Natural killer cell treated with Interleukin-12 subunit alpha and Interleukin-12 subunit beta and Interleukin-15 and Interleukin-18, amount 100 ng/mL, for 72 hours (primary cell): ENCODE results near the gene ANKRD44. TPM values are rescaled to one million over a fixed set of nuclear protein-coding genes. Genes with fewer than 3 reads are reported as not detected.

Experiments used
- ATAC-seq, 2 donors: fragments of 150-1000 bp; cut with Tn5 transposase in 1 of 2; sonication (Bioruptor Pico), chemical (Tn5 transposase) in 1 of 2; 2 replicates each; pipeline ENCODE4 v1.10.0; 2021
- DNase-seq: peaks from one replicate; pipeline ENCODE4 v3.0.0; 2022; ENCODE audit warnings: low spot score
- H3K27ac Mint-ChIP-seq, 2 donors: 1 replicate in 1 of 2; 2 replicates in 1 of 2; pipeline ENCODE4 v1.8.0; 2022; ENCODE audit warnings: mixed read lengths in 2 of 2, mild to moderate bottlenecking in 1 of 2, moderate library complexity in 1 of 2
- H3K27me3 Mint-ChIP-seq, 2 donors: 1 replicate in 1 of 2; 2 replicates in 1 of 2; pipeline ENCODE4 v1.8.0; 2022; ENCODE audit warnings: mixed read lengths in 2 of 2
- H3K36me3 Mint-ChIP-seq: one replicate; pipeline ENCODE4 v1.8.0; 2022; ENCODE audit warnings: mixed read lengths
- H3K4me1 Mint-ChIP-seq, 2 donors: 1 replicate in 1 of 2; 2 replicates in 1 of 2; pipeline ENCODE4 v1.8.0; 2022; ENCODE audit warnings: low read depth in 2 of 2, mixed read lengths in 2 of 2, mild to moderate bottlenecking in 1 of 2
- H3K4me3 Mint-ChIP-seq: one replicate; pipeline ENCODE4 v1.8.0; 2022; ENCODE audit warnings: mixed read lengths
- H3K9me3 Mint-ChIP-seq: 2 replicates; pipeline ENCODE4 v1.8.0; 2022; ENCODE audit warnings: mixed read lengths
- total RNA-seq, 2 donors: library from RNA; stranded (reverse); gene quantifications; one replicate each; pipeline ENCODE4 v1.2.3, GENCODE V29; 2022

Gene ANKRD44
- total RNA-seq, 2 donors from 2014 or later: 307 to 413 TPM

- H3K4me3 Mint-ChIP-seq: no peak overlapping the region
- no peaks in the 10 kb centered on the region for H3K36me3 Mint-ChIP-seq
- H3K27me3 Mint-ChIP-seq: no peaks in the 10 kb centered on the region
- H3K9me3 Mint-ChIP-seq: no peaks in the 10 kb centered on the region
- no peak for ATAC-seq
- peaks cover 0 to 6% of the 10 kb centered on the region in 2 donors for H3K4me1 Mint-ChIP-seq
- DNase-seq: no peak
- H3K27ac Mint-ChIP-seq: no peak overlapping the region
Observed at GRCh38 chr2:197339016-197339415, 28.4 kb upstream of the ANKRD44 start.

GRCh38 chr2:197332641-197333040 lies 22.1 kb upstream of the ANKRD44 start:
- H3K4me3 Mint-ChIP-seq: no peak overlapping the region
- H3K27me3 Mint-ChIP-seq: no peaks in the 10 kb centered on the region
- H3K36me3 Mint-ChIP-seq: no peaks in the 10 kb centered on the region
- peaks cover 9 to 12% of the 10 kb centered on the region in 2 donors for H3K4me1 Mint-ChIP-seq
- DNase-seq: no peak
- ATAC-seq: no peak
- no peak overlapping the region for H3K27ac Mint-ChIP-seq
- H3K9me3 Mint-ChIP-seq: peaks cover 5% of the 10 kb centered on the region

- peak in 1 of 2 donors; percentile 58 for ATAC-seq
- DNase-seq: no peak
- H3K27ac Mint-ChIP-seq: peak overlapping the region; percentile 22 to 41
- H3K4me3 Mint-ChIP-seq: peak overlapping the region; percentile 11
- peaks cover 5% of the 10 kb centered on the region for H3K9me3 Mint-ChIP-seq
- H3K4me1 Mint-ChIP-seq: peaks cover 22 to 31% of the 10 kb centered on the region in 2 donors
- no peaks in the 10 kb centered on the region for H3K36me3 Mint-ChIP-seq
- no peaks in the 10 kb centered on the region for H3K27me3 Mint-ChIP-seq
Observed at GRCh38 chr2:197328461-197328860, 17.9 kb upstream of the ANKRD44 start.

- DNase-seq: no peak
- peak overlapping the region; percentile 34 for H3K4me3 Mint-ChIP-seq
- H3K27ac Mint-ChIP-seq: peak overlapping the region; percentile 41 to 57
- H3K4me1 Mint-ChIP-seq: peaks cover 31 to 40% of the 10 kb centered on the region in 2 donors
- no peaks in the 10 kb centered on the region for H3K36me3 Mint-ChIP-seq
- ATAC-seq: no peak
- peaks cover 0 to 6% of the 10 kb centered on the region in 2 donors for H3K27me3 Mint-ChIP-seq
- H3K9me3 Mint-ChIP-seq: peaks cover 5% of the 10 kb centered on the region
Observed at GRCh38 chr2:197327472-197328098, 17.0 kb upstream of the ANKRD44 start.

DNA sequence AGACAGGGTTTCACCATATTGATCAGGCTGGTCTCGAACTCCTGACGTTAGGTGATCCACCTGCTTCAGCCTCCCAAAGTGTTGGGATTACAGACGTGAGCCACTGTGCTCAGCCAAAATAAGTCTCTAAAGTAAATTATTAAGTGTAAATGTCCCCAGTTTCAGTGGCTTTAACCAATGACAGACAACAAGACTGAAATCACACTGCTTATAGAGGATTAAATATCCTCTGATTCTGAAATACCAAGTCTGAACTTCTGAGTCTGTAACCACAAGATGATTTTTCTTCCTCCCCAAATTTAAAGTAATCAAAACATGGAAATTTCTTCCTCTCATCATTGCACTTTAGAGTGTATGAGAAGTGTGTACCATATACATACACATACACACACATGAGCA lies 16.5 kb upstream of the ANKRD44 start:
- peaks cover 0 to 6% of the 10 kb centered on the region in 2 donors for H3K27me3 Mint-ChIP-seq
- H3K36me3 Mint-ChIP-seq: no peaks in the 10 kb centered on the region
- peak overlapping the region; percentile 41 to 57 for H3K27ac Mint-ChIP-seq
- ATAC-seq (no peak), DNase-seq (no peak)
- H3K4me3 Mint-ChIP-seq: no peak overlapping the region
- peaks cover 5% of the 10 kb centered on the region for H3K9me3 Mint-ChIP-seq
- H3K4me1 Mint-ChIP-seq: peaks cover 31 to 41% of the 10 kb centered on the region in 2 donors

DNA sequence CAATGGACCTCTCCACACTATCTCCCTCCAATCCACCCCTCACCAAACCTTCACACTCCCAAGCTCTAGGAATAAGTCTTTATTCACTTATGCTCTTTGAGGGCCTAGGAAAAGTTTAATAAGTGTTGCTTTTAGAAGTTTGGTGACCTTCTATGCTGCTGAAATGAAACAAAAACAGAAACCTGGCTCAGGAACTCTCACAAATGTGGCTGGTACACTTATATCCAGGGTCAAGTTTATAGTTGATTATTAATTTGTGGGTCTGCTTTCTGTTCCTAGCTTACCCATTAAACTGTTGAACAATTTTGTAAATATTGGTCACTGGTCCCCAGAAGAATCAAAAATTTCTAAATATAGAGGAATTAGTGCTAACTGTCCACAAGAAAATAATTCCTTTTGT lies 14.2 kb upstream of the ANKRD44 start:
- ATAC-seq: no peak
- Mint-ChIP-seq H3K4me1 (peaks cover 31 to 41% of the 10 kb centered on the region in 2 donors), H3K27ac (no peak overlapping the region), H3K9me3 (no peaks in the 10 kb centered on the region), H3K4me3 (peak overlapping the region; percentile 47), H3K36me3 (no peaks in the 10 kb centered on the region), H3K27me3 (peaks cover 0 to 6% of the 10 kb centered on the region in 2 donors)
- no peak for DNase-seq

DNA sequence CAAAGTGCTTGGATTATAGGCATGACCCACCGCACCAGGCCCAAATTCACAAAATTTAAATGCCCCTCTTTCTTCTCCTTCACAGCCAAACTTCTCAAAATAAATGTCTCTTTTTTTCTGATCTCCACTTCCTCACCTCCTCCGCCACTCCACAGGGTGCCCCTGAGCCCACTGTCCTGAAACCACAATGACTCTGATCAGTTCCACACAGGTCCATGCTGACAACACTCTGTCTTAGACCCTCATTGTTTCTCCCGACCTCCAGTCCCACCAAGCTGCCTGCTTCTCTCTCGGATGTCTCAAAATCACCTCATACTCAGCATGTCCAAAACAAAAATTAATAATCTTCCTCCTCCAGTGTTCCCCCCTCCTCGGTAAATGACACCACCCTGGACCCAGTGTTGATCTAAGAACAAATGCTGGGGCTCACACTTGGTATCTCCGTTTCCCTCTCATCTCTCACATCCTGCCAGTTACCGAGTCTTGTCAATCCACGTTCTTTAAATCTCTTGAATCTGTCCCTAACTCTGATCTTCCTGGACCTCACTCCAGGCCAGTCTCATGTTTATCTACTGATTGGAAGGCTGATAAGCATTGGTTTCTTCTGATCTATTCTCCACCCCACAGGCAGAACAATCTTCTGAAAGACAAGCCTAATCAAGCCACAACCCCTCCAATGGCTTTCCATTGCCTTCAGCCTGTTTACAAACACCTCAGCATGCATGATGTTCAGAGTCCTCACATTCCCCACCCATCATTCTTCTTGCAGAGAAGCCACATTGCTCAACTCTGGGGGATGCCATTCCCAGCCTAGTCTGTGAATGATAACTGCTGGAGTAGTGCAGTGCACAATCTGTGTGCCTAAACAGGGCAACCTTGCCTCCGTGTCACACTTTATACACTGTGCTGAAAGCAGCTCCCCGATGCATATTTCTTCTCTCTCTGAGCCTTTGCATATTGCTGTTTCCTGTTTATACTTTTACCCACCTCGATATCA lies 12.4 kb upstream of the ANKRD44 start:
- no peaks in the 10 kb centered on the region for H3K36me3 Mint-ChIP-seq
- peak overlapping the region; percentile 69 for H3K4me3 Mint-ChIP-seq
- ATAC-seq (peak; percentile 43 to 78), DNase-seq (no peak)
- H3K4me1 Mint-ChIP-seq: peaks cover 26 to 33% of the 10 kb centered on the region in 2 donors
- no peaks in the 10 kb centered on the region for H3K9me3 Mint-ChIP-seq
- peak overlapping the region; percentile 58 to 79 for H3K27ac Mint-ChIP-seq
- H3K27me3 Mint-ChIP-seq: peaks cover 0 to 6% of the 10 kb centered on the region in 2 donors

GRCh38 chr2:197322143-197322542 lies 11.6 kb upstream of the ANKRD44 start:
- Mint-ChIP-seq H3K36me3 (no peaks in the 10 kb centered on the region), H3K4me3 (no peak overlapping the region), H3K9me3 (no peaks in the 10 kb centered on the region), H3K4me1 (peaks cover 19 to 24% of the 10 kb centered on the region in 2 donors), H3K27me3 (peaks cover 0 to 6% of the 10 kb centered on the region in 2 donors), H3K27ac (peak overlapping the region in 1 of 2 donors; percentile 58)
- ATAC-seq (no peak), DNase-seq (no peak)

- ATAC-seq (no peak), DNase-seq (no peak)
- peaks cover 15 to 16% of the 10 kb centered on the region in 2 donors for H3K4me1 Mint-ChIP-seq
- no peak overlapping the region for H3K27ac Mint-ChIP-seq
- H3K4me3 Mint-ChIP-seq: no peak overlapping the region
- no peaks in the 10 kb centered on the region for H3K27me3 Mint-ChIP-seq
- H3K36me3 Mint-ChIP-seq: no peaks in the 10 kb centered on the region
- no peaks in the 10 kb centered on the region for H3K9me3 Mint-ChIP-seq
Observed at GRCh38 chr2:197315371-197315770, 4.8 kb upstream of the ANKRD44 start.

DNA sequence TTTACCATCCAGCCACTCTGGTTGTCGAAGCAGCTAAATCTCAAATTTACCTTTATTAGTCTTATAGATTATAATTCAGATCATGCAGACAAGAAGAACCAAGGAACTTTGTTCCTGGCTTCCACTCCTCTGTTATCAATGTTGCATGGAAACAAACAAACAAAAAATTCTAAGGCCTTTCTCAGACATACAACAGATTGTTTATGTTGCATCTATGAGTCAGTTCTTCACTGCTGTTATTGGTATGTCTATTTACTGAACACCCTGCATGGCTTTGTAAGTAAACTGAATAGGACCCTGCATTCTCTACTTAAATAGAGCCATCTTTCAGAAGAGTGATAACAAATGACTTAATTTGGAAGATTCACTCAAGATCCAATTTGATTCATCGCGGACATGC lies 1.6 kb upstream of the ANKRD44 start:
- H3K36me3 Mint-ChIP-seq: peaks cover 5% of the 10 kb centered on the region
- peaks cover 33 to 37% of the 10 kb centered on the region in 2 donors for H3K4me1 Mint-ChIP-seq
- H3K4me3 Mint-ChIP-seq: no peak overlapping the region
- H3K9me3 Mint-ChIP-seq: no peaks in the 10 kb centered on the region
- no peak for ATAC-seq
- H3K27ac Mint-ChIP-seq: peak overlapping the region; percentile 75 to 99
- H3K27me3 Mint-ChIP-seq: no peaks in the 10 kb centered on the region
- no peak for DNase-seq

GRCh38 chr2:197311421-197312033 lies 947 bp upstream of the ANKRD44 start:
- no peaks in the 10 kb centered on the region for H3K9me3 Mint-ChIP-seq
- H3K36me3 Mint-ChIP-seq: peaks cover 5% of the 10 kb centered on the region
- ATAC-seq: no peak
- peak overlapping the region; percentile 78 for H3K4me3 Mint-ChIP-seq
- no peak for DNase-seq
- H3K27ac Mint-ChIP-seq: peak overlapping the region; percentile 75 to 99
- H3K4me1 Mint-ChIP-seq: peaks cover 40 to 44% of the 10 kb centered on the region in 2 donors
- H3K27me3 Mint-ChIP-seq: no peaks in the 10 kb centered on the region

DNA sequence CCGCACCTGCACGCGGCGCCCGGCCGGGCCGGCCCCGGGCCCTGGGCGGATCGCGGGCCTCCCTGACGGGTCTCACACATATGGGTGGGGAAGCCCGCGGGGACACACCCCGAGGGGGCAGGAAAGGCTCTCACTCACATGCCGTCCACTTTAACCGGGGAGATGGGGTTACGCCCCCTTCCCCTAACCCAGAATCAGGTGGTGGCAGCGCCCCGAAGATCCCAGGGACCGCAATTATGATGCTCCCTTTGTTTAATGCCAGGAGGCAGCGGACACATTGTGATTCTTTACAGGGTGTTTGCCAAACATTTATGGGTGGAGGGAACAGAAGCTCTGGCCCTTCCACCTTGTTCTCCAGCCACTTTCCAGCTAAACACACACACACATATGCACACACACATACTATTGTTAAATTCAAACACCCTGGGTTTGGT lies 424 bp upstream of the ANKRD44 start:
- peak overlapping the region; percentile 75 to 99 for H3K27ac Mint-ChIP-seq
- no peaks in the 10 kb centered on the region for H3K27me3 Mint-ChIP-seq
- no peaks in the 10 kb centered on the region for H3K9me3 Mint-ChIP-seq

DNA sequence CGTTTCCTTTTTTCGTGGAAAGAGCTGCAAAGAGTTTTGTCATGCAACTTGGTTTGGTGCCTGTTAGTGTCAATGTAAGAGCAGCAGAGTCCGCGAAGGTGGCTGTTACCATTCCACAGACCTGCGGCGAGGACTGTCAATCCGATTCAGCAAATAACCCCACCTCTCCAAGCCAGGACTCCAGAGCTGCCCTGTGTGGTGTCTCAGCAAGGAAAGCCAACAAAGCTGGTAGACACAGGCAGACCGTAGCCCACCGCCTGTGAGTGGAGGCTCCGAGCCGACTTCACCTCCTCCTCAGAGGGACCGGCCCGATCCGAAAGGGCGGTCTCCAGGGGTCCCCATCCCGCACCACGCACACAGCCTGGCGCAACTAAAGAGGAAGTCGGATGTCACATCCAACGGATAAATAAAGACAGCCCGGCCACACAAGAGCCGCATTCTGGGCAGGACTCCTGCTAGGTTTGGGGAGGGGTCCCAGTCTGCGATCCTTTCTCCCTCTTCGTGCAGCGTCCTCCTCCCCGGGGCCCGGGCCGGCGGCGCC lies 819 bp downstream of the ANKRD44 start:
- Mint-ChIP-seq H3K27me3 (no peaks in the 10 kb centered on the region), H3K4me1 (peaks cover 54 to 57% of the 10 kb centered on the region in 2 donors), H3K4me3 (peak overlapping the region; percentile 94), H3K9me3 (no peaks in the 10 kb centered on the region), H3K36me3 (peaks cover 11% of the 10 kb centered on the region), H3K27ac (peak overlapping the region; percentile 99 to 100)
- ATAC-seq: peak; percentile 3 to 25
- peak; percentile 71 for DNase-seq

More for the DNA sequence above, 424 bp upstream of the ANKRD44 start:
- ATAC-seq: no peak
- Mint-ChIP-seq H3K4me3 (peak overlapping the region; percentile 78), H3K36me3 (peaks cover 5% of the 10 kb centered on the region), H3K4me1 (peaks cover 45 to 49% of the 10 kb centered on the region in 2 donors)
- DNase-seq: no peak
